Lower leg skin (tissue), 4 donors: ENCODE results near the gene C2orf76. TPM values are rescaled to one million over a fixed set of nuclear protein-coding genes. Genes with fewer than 3 reads are reported as not detected.
"Not testable (repeated sequence)": the region's sequence is repeated elsewhere in the genome, so short reads cannot be mapped to it uniquely, and the experiment has no call there.

Experiments used
- DNase-seq, 2 donors: peaks; one replicate each; pipeline ENCODE4 v3.0.0-alpha.2; 2019; ENCODE audit warnings: low spot score in 2 of 2
- H3K4me3 ChIP-seq: fragments of 200-600 bp; sonication (generic); 2 replicates; pipeline ENCODE4 v1.5.1; 2017; ENCODE audit warnings: mild to moderate bottlenecking, low read depth; ENCODE audit not compliant: poor library complexity, severe bottlenecking
- CTCF ChIP-seq, 3 donors: fragments of 450-650 bp; IDR thresholded peaks; one replicate each; pipeline ENCODE4 v1.5.1; 2016; ENCODE audit warnings: antibody characterized with exemption in 3 of 3, mild to moderate bottlenecking in 3 of 3, moderate library complexity in 2 of 3
- POLR2A ChIP-seq, 2 donors: fragments of 450-650 bp; IDR thresholded peaks; one replicate each; pipeline ENCODE4 v1.6.1; 2016 to 2017; ENCODE audit warnings: antibody characterized with exemption in 2 of 2, mild to moderate bottlenecking in 1 of 2, moderate library complexity in 1 of 2
- WGBS, 2 donors: methylation state at CpG; one replicate each; pipeline ENCODE4 v1.1.5; 2018; 5-methylcytosine and 5-hydroxymethylcytosine counted together
- intact Hi-C: fragments of 100-400 bp; cut with DNase I; formaldehyde crosslinking; loops from one replicate; pipeline ENCODE4 v1.15.0; 2023; ENCODE audit warnings: low total_unique reads
- total RNA-seq, 4 donors: library from RNA; depleted of rRNA; stranded (reverse); fragments of >200 nt; gene quantifications; one replicate each; pipeline ENCODE4 v1.1.0, GENCODE V29; 2016

Gene C2orf76
- total RNA-seq, 4 donors from 2014 or later = 13.3 to 18.3 (median 16.7) TPM

- 61 to 64% methylated on average over 7 of the region's 7 CpGs for WGBS, 2 donors
- no peak overlapping the region for H3K4me3 ChIP-seq
- TF ChIP-seq CTCF (IDR thresholded peaks at IDR 0.05) = peak in 1 of 3 donors; percentile 94
- no peak for TF ChIP-seq POLR2A (IDR thresholded peaks at IDR 0.05)
- peak; percentile 58 to 83 for DNase-seq
- intact Hi-C loops = no loop called here
Measured at GRCh38 chr2:119407430-119408220, 41.0 kb upstream of the C2orf76 start.

- DNase-seq = peak in 1 of 2 donors; percentile 66
- intact Hi-C loops = loop anchor here (2.0 kb wide), 1 partner anchor 72 kb away; no protein-coding TSS in a partner anchor
- no peak overlapping the region for H3K4me3 ChIP-seq
- WGBS, 2 donors = 93 to 100% methylated on average over 2 of the region's 2 CpGs
- no peak for TF ChIP-seq POLR2A (IDR thresholded peaks at IDR 0.05)
Measured at GRCh38 chr2:119405151-119405550, 38.5 kb upstream of the C2orf76 start.

- intact Hi-C loops = loop anchor here (2.0 kb wide), 1 partner anchor 73 kb away; no protein-coding TSS in a partner anchor
- not testable (repeated sequence) for DNase-seq, H3K4me3 ChIP-seq
- WGBS, 2 donors = 90 to 93% methylated on average over 12 of the region's 12 CpGs
Measured at GRCh38 chr2:119403618-119404017, 37.0 kb upstream of the C2orf76 start.

- intact Hi-C loops = no loop called here
- H3K4me3 ChIP-seq = no peak overlapping the region
- peak in 1 of 2 donors; percentile 49 for DNase-seq
- TF ChIP-seq POLR2A (IDR thresholded peaks at IDR 0.05) (no peak), CTCF (IDR thresholded peaks at IDR 0.05) (no peak)
- WGBS, 2 donors = 66 to 73% methylated on average over 10 of the region's 10 CpGs
Measured at GRCh38 chr2:119402645-119403560, 36.3 kb upstream of the C2orf76 start.

GRCh38 chr2:119402106-119402505 lies 35.5 kb upstream of the C2orf76 start:
- WGBS, 2 donors = 89 to 90% methylated on average over 5 of the region's 5 CpGs
- TF ChIP-seq CTCF (IDR thresholded peaks at IDR 0.05) = no peak
- TF ChIP-seq POLR2A (IDR thresholded peaks at IDR 0.05) = no peak

GRCh38 chr2:119397196-119397595 lies 30.6 kb upstream of the C2orf76 start:
- DNase-seq = no peak
- TF ChIP-seq CTCF (IDR thresholded peaks at IDR 0.05) (no peak), POLR2A (IDR thresholded peaks at IDR 0.05) (no peak)
- 89 to 92% methylated on average over 6 of the region's 6 CpGs for WGBS, 2 donors
- H3K4me3 ChIP-seq = no peak overlapping the region
- intact Hi-C loops = no loop called here

More at GRCh38 chr2:119402106-119402505, 35.5 kb upstream of the C2orf76 start:
- peak in 1 of 2 donors; percentile 37 for DNase-seq
- no peak overlapping the region for H3K4me3 ChIP-seq
- intact Hi-C loops = no loop called here
